Osteocyte (in vitro differentiated cells): ENCODE measurements around the gene SUSD3. TPM values are rescaled to one million over a fixed set of nuclear protein-coding genes. Genes with fewer than 3 reads are reported as not detected.

Source experiments
- DNase-seq: peaks from one replicate; pipeline ENCODE4 v3.0.0; 2021; ENCODE audit warnings: mixed read lengths; ENCODE audit not compliant: unreplicated experiment; ENCODE audit errors: extremely low spot score
- H3K27ac Mint-ChIP-seq: one replicate; pipeline ENCODE4 v1.8.0; 2021; ENCODE audit warnings: mild to moderate bottlenecking, mixed read lengths; ENCODE audit not compliant: unreplicated experiment
- H3K27me3 Mint-ChIP-seq: one replicate; pipeline ENCODE4 v1.8.0; 2021; ENCODE audit warnings: mixed read lengths; ENCODE audit not compliant: unreplicated experiment
- H3K36me3 Mint-ChIP-seq: one replicate; pipeline ENCODE4 v1.8.0; 2021; ENCODE audit warnings: mixed read lengths; ENCODE audit not compliant: unreplicated experiment
- H3K4me1 Mint-ChIP-seq: one replicate; pipeline ENCODE4 v1.8.0; 2021; ENCODE audit warnings: mixed read lengths; ENCODE audit not compliant: unreplicated experiment
- H3K4me3 Mint-ChIP-seq: one replicate; pipeline ENCODE4 v1.8.0; 2021; ENCODE audit warnings: mild to moderate bottlenecking, moderate library complexity, mixed read lengths; ENCODE audit not compliant: unreplicated experiment
- H3K9me3 Mint-ChIP-seq: one replicate; pipeline ENCODE4 v1.8.0; 2021; ENCODE audit warnings: mixed read lengths; ENCODE audit not compliant: unreplicated experiment
- total RNA-seq: library from RNA; stranded (reverse); gene quantifications from 2 replicates; pipeline ENCODE4 v1.2.1, GENCODE V29; 2021
- TF ChIP-seq, protein P1 (sequence below): fragments of 200-600 bp; sonication (generic); IDR thresholded peaks from 2 replicates; pipeline ENCODE4 v1.5.0; 2021; ENCODE audit warnings: antibody characterized with exemption, mild to moderate bottlenecking, moderate library complexity

Gene SUSD3
- total RNA-seq, 1 donor from 2014 or later = not detected

GRCh38 chr9:93057703-93058354, 672 bp upstream of the SUSD3 start:
- Mint-ChIP-seq H3K27ac (no peak overlapping the region), H3K4me1 (peaks cover 5% of the 10 kb centered on the region), H3K9me3 (no peaks in the 10 kb centered on the region), H3K36me3 (no peaks in the 10 kb centered on the region), H3K4me3 (peak overlapping the region; percentile 47), H3K27me3 (peaks cover 15% of the 10 kb centered on the region)
- DNase-seq = no peak
- TF ChIP-seq, protein P1, sequence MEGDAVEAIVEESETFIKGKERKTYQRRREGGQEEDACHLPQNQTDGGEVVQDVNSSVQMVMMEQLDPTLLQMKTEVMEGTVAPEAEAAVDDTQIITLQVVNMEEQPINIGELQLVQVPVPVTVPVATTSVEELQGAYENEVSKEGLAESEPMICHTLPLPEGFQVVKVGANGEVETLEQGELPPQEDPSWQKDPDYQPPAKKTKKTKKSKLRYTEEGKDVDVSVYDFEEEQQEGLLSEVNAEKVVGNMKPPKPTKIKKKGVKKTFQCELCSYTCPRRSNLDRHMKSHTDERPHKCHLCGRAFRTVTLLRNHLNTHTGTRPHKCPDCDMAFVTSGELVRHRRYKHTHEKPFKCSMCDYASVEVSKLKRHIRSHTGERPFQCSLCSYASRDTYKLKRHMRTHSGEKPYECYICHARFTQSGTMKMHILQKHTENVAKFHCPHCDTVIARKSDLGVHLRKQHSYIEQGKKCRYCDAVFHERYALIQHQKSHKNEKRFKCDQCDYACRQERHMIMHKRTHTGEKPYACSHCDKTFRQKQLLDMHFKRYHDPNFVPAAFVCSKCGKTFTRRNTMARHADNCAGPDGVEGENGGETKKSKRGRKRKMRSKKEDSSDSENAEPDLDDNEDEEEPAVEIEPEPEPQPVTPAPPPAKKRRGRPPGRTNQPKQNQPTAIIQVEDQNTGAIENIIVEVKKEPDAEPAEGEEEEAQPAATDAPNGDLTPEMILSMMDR = no peak

GRCh38 chr9:93059011-93059714, 662 bp downstream of the SUSD3 start:
- Mint-ChIP-seq H3K4me3 (no peak overlapping the region), H3K9me3 (no peaks in the 10 kb centered on the region), H3K27ac (no peak overlapping the region), H3K36me3 (no peaks in the 10 kb centered on the region), H3K27me3 (peaks cover 15% of the 10 kb centered on the region), H3K4me1 (peaks cover 5% of the 10 kb centered on the region)
- no peak for DNase-seq
- TF ChIP-seq, protein P1 = no peak

- no peak overlapping the region for H3K27ac Mint-ChIP-seq
- H3K4me1 Mint-ChIP-seq = peaks cover 5% of the 10 kb centered on the region
- H3K36me3 Mint-ChIP-seq = no peaks in the 10 kb centered on the region
- H3K9me3 Mint-ChIP-seq = no peaks in the 10 kb centered on the region
- H3K27me3 Mint-ChIP-seq = peaks cover 17% of the 10 kb centered on the region
- no peak overlapping the region for H3K4me3 Mint-ChIP-seq
- TF ChIP-seq, protein P1 = no peak
- DNase-seq = no peak
Observed at GRCh38 chr9:93059715-93060578, 1.4 kb downstream of the SUSD3 start.

- Mint-ChIP-seq H3K4me3 (no peak overlapping the region), H3K9me3 (no peaks in the 10 kb centered on the region), H3K27ac (no peak overlapping the region), H3K27me3 (peaks cover 20% of the 10 kb centered on the region), H3K4me1 (peaks cover 5% of the 10 kb centered on the region), H3K36me3 (no peaks in the 10 kb centered on the region)
- no peak for DNase-seq
- TF ChIP-seq, protein P1 = no peak
Observed at GRCh38 chr9:93060746-93061259, 2.3 kb downstream of the SUSD3 start.
